Stimulated activated effector memory CD8-positive, alpha-beta T cell treated with anti-CD3 and anti-CD28 coated beads, Interleukin-12 subunit alpha, Interleukin-12 subunit beta, amount 100 ng/mL, for 72 hours (primary cell): ENCODE data around the gene SDK2.
A peak's percentile ranks its signal among the peaks of the same experiment; 100 is the strongest.

ENCODE experiments used
- ATAC-seq: fragments of 150-1000 bp; cut with Tn5 transposase; 2 replicates; pipeline ENCODE4 v1.10.0; 2021
- DNase-seq, 2 donors: peaks; one replicate each; pipeline ENCODE4 v3.0.0; 2021 to 2022; ENCODE audit warnings: low spot score in 2 of 2
- H3K27ac Mint-ChIP-seq: one replicate; pipeline ENCODE4 v1.8.0; 2022; ENCODE audit warnings: mild to moderate bottlenecking, mixed read lengths
- H3K36me3 Mint-ChIP-seq: one replicate; pipeline ENCODE4 v1.8.0; 2022; ENCODE audit warnings: mild to moderate bottlenecking, mixed read lengths
- H3K4me1 Mint-ChIP-seq: one replicate; pipeline ENCODE4 v1.8.0; 2022; ENCODE audit warnings: mixed read lengths
- H3K4me3 Mint-ChIP-seq: one replicate; pipeline ENCODE4 v1.8.0; 2022; ENCODE audit warnings: mild to moderate bottlenecking, mixed read lengths
- H3K9me3 Mint-ChIP-seq: one replicate; pipeline ENCODE4 v1.8.0; 2022; ENCODE audit warnings: mixed read lengths

SDK2 gene

GRCh38 chr17:73593249-73593965, 50.8 kb downstream of the SDK2 start:
- DNase-seq (no peak), ATAC-seq (no peak)
- Mint-ChIP-seq H3K4me1 (peaks cover 49% of the 10 kb centered on the region), H3K9me3 (no peaks in the 10 kb centered on the region), H3K36me3 (no peaks in the 10 kb centered on the region), H3K27ac (peak overlapping the region; percentile 43), H3K4me3 (no peak overlapping the region)

GRCh38 chr17:73592501-73592961, 51.7 kb downstream of the SDK2 start:
- ATAC-seq: no peak
- H3K9me3 Mint-ChIP-seq: no peaks in the 10 kb centered on the region
- H3K36me3 Mint-ChIP-seq: no peaks in the 10 kb centered on the region
- peak overlapping the region; percentile 43 for H3K4me3 Mint-ChIP-seq
- DNase-seq: no peak
- H3K27ac Mint-ChIP-seq: peak overlapping the region; percentile 70
- peaks cover 49% of the 10 kb centered on the region for H3K4me1 Mint-ChIP-seq

- DNase-seq: no peak
- no peaks in the 10 kb centered on the region for H3K36me3 Mint-ChIP-seq
- H3K9me3 Mint-ChIP-seq: no peaks in the 10 kb centered on the region
- H3K4me3 Mint-ChIP-seq: peak overlapping the region; percentile 43
- ATAC-seq: no peak
- peak overlapping the region; percentile 70 for H3K27ac Mint-ChIP-seq
- H3K4me1 Mint-ChIP-seq: peaks cover 48% of the 10 kb centered on the region
These were observed 52.2 kb downstream of the SDK2 start for GRCh38 chr17:73592079-73592415.

GRCh38 chr17:73591296-73592078, 52.8 kb downstream of the SDK2 start:
- Mint-ChIP-seq H3K4me3 (peak overlapping the region; percentile 43), H3K36me3 (no peaks in the 10 kb centered on the region), H3K4me1 (peaks cover 43% of the 10 kb centered on the region), H3K9me3 (no peaks in the 10 kb centered on the region), H3K27ac (peak overlapping the region; percentile 70)
- DNase-seq (no peak), ATAC-seq (peak; percentile 51)

GRCh38 chr17:73589363-73589980, 54.8 kb downstream of the SDK2 start:
- Mint-ChIP-seq H3K27ac (no peak overlapping the region), H3K4me1 (peaks cover 37% of the 10 kb centered on the region), H3K9me3 (no peaks in the 10 kb centered on the region), H3K4me3 (no peak overlapping the region), H3K36me3 (no peaks in the 10 kb centered on the region)
- ATAC-seq (no peak), DNase-seq (no peak)

GRCh38 chr17:73588891-73589290, 55.4 kb downstream of the SDK2 start:
- DNase-seq (no peak), ATAC-seq (no peak)
- Mint-ChIP-seq H3K4me1 (peaks cover 33% of the 10 kb centered on the region), H3K36me3 (no peaks in the 10 kb centered on the region), H3K9me3 (no peaks in the 10 kb centered on the region), H3K4me3 (no peak overlapping the region), H3K27ac (no peak overlapping the region)

- DNase-seq (no peak), ATAC-seq (no peak)
- Mint-ChIP-seq H3K9me3 (no peaks in the 10 kb centered on the region), H3K36me3 (no peaks in the 10 kb centered on the region), H3K4me3 (no peak overlapping the region), H3K27ac (no peak overlapping the region), H3K4me1 (peaks cover 30% of the 10 kb centered on the region)
These were observed 55.9 kb downstream of the SDK2 start for GRCh38 chr17:73588301-73588846.

GRCh38 chr17:73586921-73587602, 57.2 kb downstream of the SDK2 start:
- DNase-seq (no peak), ATAC-seq (no peak)
- Mint-ChIP-seq H3K9me3 (no peaks in the 10 kb centered on the region), H3K27ac (no peak overlapping the region), H3K4me1 (peaks cover 19% of the 10 kb centered on the region), H3K36me3 (no peaks in the 10 kb centered on the region), H3K4me3 (no peak overlapping the region)

GRCh38 chr17:73586275-73586832, 57.9 kb downstream of the SDK2 start:
- no peak overlapping the region for H3K4me3 Mint-ChIP-seq

GRCh38 chr17:73585583-73585982, 58.7 kb downstream of the SDK2 start:
- H3K27ac Mint-ChIP-seq: no peak overlapping the region
- peaks cover 6% of the 10 kb centered on the region for H3K4me1 Mint-ChIP-seq
- ATAC-seq: peak; percentile 40
- H3K36me3 Mint-ChIP-seq: no peaks in the 10 kb centered on the region
- no peaks in the 10 kb centered on the region for H3K9me3 Mint-ChIP-seq
- H3K4me3 Mint-ChIP-seq: no peak overlapping the region
- no peak for DNase-seq

More at GRCh38 chr17:73586275-73586832, 57.9 kb downstream of the SDK2 start:
- no peaks in the 10 kb centered on the region for H3K9me3 Mint-ChIP-seq
- no peak for DNase-seq
- H3K27ac Mint-ChIP-seq: no peak overlapping the region
- ATAC-seq: no peak
- peaks cover 11% of the 10 kb centered on the region for H3K4me1 Mint-ChIP-seq
- H3K36me3 Mint-ChIP-seq: no peaks in the 10 kb centered on the region

GRCh38 chr17:73584987-73585386, 59.3 kb downstream of the SDK2 start:
- no peak for DNase-seq
- H3K9me3 Mint-ChIP-seq: no peaks in the 10 kb centered on the region
- no peak overlapping the region for H3K4me3 Mint-ChIP-seq
- peaks cover 6% of the 10 kb centered on the region for H3K4me1 Mint-ChIP-seq
- H3K27ac Mint-ChIP-seq: no peak overlapping the region
- no peak for ATAC-seq
- no peaks in the 10 kb centered on the region for H3K36me3 Mint-ChIP-seq

- H3K36me3 Mint-ChIP-seq: no peaks in the 10 kb centered on the region
- peaks cover 3% of the 10 kb centered on the region for H3K4me1 Mint-ChIP-seq
- no peak overlapping the region for H3K4me3 Mint-ChIP-seq
- no peak for DNase-seq
- no peaks in the 10 kb centered on the region for H3K9me3 Mint-ChIP-seq
- H3K27ac Mint-ChIP-seq: no peak overlapping the region
- no peak for ATAC-seq
These were observed 60.2 kb downstream of the SDK2 start for GRCh38 chr17:73584049-73584448.

- peak overlapping the region; percentile 38 for H3K27ac Mint-ChIP-seq
- H3K4me1 Mint-ChIP-seq: no peaks in the 10 kb centered on the region
These were observed 61.4 kb downstream of the SDK2 start for GRCh38 chr17:73582821-73583220.

GRCh38 chr17:73582359-73582758, 61.9 kb downstream of the SDK2 start:
- Mint-ChIP-seq H3K9me3 (no peaks in the 10 kb centered on the region), H3K27ac (no peak overlapping the region), H3K4me3 (no peak overlapping the region), H3K36me3 (no peaks in the 10 kb centered on the region), H3K4me1 (no peaks in the 10 kb centered on the region)
- DNase-seq (no peak), ATAC-seq (no peak)

More at GRCh38 chr17:73582821-73583220, 61.4 kb downstream of the SDK2 start:
- no peaks in the 10 kb centered on the region for H3K36me3 Mint-ChIP-seq
- ATAC-seq (no peak), DNase-seq (no peak)
- H3K4me3 Mint-ChIP-seq: no peak overlapping the region
- no peaks in the 10 kb centered on the region for H3K9me3 Mint-ChIP-seq

- ATAC-seq: no peak
- Mint-ChIP-seq H3K4me1 (no peaks in the 10 kb centered on the region), H3K4me3 (no peak overlapping the region), H3K27ac (no peak overlapping the region), H3K9me3 (no peaks in the 10 kb centered on the region), H3K36me3 (no peaks in the 10 kb centered on the region)
- no peak for DNase-seq
These were observed 62.9 kb downstream of the SDK2 start for GRCh38 chr17:73581379-73581778.
